Measurements from ENCODE around the gene TACR1. TPM values are rescaled to one million over a fixed set of nuclear protein-coding genes. Genes with fewer than 3 reads are reported as not detected.
"Not testable (repeated sequence)": the region's sequence is repeated elsewhere in the genome, so short reads cannot be mapped to it uniquely, and the experiment has no call there.

The TACR1 gene
- total RNA-seq, 1 experiment from 2014 or later = not detected

GRCh38 chr2:75221862-75222261 lies 22.5 kb upstream of the TACR1 start:
- DNase-seq (ENCODE audit: low read depth, low spot score) (no peak), ATAC-seq (no peak)
- BruUV-seq (replicated peaks) = no TSS peak
- intact Hi-C loops (cut with micrococcal nuclease) = no loop called here
- H3K27ac ChIP-seq (ENCODE audit: low read depth, low read length) = no peak overlapping the region
- no peak overlapping the region for H3K9ac ChIP-seq (ENCODE audit: low read length)
- no peak overlapping the region for H3K4me2 ChIP-seq (ENCODE audit: low read length)
- no peak overlapping the region for H3K4me3 ChIP-seq (replicated peaks in 1 of 2; ENCODE audit: low read depth in 1 of 2, low read length in 2 of 2)
- TF ChIP-seq EZH2phosphoT487 (IDR thresholded peaks at IDR 0.05; ENCODE audit: borderline replicate concordance) (no peak), ZFX (IDR thresholded peaks at IDR 0.05) (no peak), POLR2A (IDR thresholded peaks at IDR 0.05; ENCODE audit: borderline replicate concordance, extremely low read depth, insufficient read depth, insufficient read length) (no peak), CBX3 (IDR thresholded peaks at IDR 0.05; ENCODE audit: low read depth) (no peak), CEBPB (IDR thresholded peaks at IDR 0.05; ENCODE audit: low read depth) (no peak), SP1 (IDR thresholded peaks at IDR 0.05; ENCODE audit: low read depth) (no peak), SRF (IDR thresholded peaks at IDR 0.05; ENCODE audit: low read depth) (no peak)
- TF ChIP-seq, protein P1, sequence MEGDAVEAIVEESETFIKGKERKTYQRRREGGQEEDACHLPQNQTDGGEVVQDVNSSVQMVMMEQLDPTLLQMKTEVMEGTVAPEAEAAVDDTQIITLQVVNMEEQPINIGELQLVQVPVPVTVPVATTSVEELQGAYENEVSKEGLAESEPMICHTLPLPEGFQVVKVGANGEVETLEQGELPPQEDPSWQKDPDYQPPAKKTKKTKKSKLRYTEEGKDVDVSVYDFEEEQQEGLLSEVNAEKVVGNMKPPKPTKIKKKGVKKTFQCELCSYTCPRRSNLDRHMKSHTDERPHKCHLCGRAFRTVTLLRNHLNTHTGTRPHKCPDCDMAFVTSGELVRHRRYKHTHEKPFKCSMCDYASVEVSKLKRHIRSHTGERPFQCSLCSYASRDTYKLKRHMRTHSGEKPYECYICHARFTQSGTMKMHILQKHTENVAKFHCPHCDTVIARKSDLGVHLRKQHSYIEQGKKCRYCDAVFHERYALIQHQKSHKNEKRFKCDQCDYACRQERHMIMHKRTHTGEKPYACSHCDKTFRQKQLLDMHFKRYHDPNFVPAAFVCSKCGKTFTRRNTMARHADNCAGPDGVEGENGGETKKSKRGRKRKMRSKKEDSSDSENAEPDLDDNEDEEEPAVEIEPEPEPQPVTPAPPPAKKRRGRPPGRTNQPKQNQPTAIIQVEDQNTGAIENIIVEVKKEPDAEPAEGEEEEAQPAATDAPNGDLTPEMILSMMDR (IDR thresholded peaks at IDR 0.05 in 2 of 3, conservative IDR thresholded peaks at IDR 0.05 in 1 of 3; ENCODE audit: borderline replicate concordance in 1 of 3, insufficient read depth in 1 of 3, low read depth in 2 of 3, low read length in 2 of 3) = no peak
- TF ChIP-seq, protein P2, sequence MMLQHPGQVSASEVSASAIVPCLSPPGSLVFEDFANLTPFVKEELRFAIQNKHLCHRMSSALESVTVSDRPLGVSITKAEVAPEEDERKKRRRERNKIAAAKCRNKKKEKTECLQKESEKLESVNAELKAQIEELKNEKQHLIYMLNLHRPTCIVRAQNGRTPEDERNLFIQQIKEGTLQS (IDR thresholded peaks at IDR 0.05) = no peak
- TF ChIP-seq, protein P3, sequence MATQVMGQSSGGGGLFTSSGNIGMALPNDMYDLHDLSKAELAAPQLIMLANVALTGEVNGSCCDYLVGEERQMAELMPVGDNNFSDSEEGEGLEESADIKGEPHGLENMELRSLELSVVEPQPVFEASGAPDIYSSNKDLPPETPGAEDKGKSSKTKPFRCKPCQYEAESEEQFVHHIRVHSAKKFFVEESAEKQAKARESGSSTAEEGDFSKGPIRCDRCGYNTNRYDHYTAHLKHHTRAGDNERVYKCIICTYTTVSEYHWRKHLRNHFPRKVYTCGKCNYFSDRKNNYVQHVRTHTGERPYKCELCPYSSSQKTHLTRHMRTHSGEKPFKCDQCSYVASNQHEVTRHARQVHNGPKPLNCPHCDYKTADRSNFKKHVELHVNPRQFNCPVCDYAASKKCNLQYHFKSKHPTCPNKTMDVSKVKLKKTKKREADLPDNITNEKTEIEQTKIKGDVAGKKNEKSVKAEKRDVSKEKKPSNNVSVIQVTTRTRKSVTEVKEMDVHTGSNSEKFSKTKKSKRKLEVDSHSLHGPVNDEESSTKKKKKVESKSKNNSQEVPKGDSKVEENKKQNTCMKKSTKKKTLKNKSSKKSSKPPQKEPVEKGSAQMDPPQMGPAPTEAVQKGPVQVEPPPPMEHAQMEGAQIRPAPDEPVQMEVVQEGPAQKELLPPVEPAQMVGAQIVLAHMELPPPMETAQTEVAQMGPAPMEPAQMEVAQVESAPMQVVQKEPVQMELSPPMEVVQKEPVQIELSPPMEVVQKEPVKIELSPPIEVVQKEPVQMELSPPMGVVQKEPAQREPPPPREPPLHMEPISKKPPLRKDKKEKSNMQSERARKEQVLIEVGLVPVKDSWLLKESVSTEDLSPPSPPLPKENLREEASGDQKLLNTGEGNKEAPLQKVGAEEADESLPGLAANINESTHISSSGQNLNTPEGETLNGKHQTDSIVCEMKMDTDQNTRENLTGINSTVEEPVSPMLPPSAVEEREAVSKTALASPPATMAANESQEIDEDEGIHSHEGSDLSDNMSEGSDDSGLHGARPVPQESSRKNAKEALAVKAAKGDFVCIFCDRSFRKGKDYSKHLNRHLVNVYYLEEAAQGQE (IDR thresholded peaks at IDR 0.05; ENCODE audit: low read depth) = no peak
- no peaks in the 10 kb centered on the region for H3K79me2 ChIP-seq (ENCODE audit: insufficient read depth, low read length)
- no peaks in the 10 kb centered on the region; the same call in 1 of the 2 replicates for H4K20me1 ChIP-seq (ENCODE audit: insufficient read depth)
- no peaks in the 10 kb centered on the region for H3K9me3 ChIP-seq (ENCODE audit: control insufficient read depth in 1 of 2, insufficient read depth in 1 of 2, low read depth in 1 of 2, low read length in 2 of 2)
- H3K36me3 ChIP-seq (ENCODE audit: control insufficient read depth in 1 of 2, insufficient read depth in 2 of 2, low read length in 2 of 2) = no peaks in the 10 kb centered on the region
- no peaks in the 10 kb centered on the region for H3K4me1 ChIP-seq (ENCODE audit: control insufficient read depth in 1 of 2, insufficient read depth in 2 of 2, low read length in 2 of 2)
- H3K9me2 ChIP-seq (ENCODE audit: insufficient read depth) = no peaks in the 10 kb centered on the region
- H2AFZ ChIP-seq (ENCODE audit: low read depth, low read length, poor library complexity, severe bottlenecking) = no peak overlapping the region
- ChIA-PET CTCF (no interaction called here), POLR2A (no interaction called here), RAD21 (ENCODE audit: low non-redundant PET in 1 of 2, low total read pairs in 2 of 2, uncharacterized antibody in 2 of 2, unreplicated experiment in 2 of 2) (no interaction called here)
- H3K27me3 ChIP-seq (ENCODE audit: insufficient read depth, low read length) = peaks cover 16% of the 10 kb centered on the region; the same call in 1 of the 2 replicates

GRCh38 chr2:75219213-75219612 lies 19.9 kb upstream of the TACR1 start:
- CTCF ChIA-PET; H3K9me3 ChIP-seq (ENCODE audit: control insufficient read depth in 1 of 2, insufficient read depth in 1 of 2, low read depth in 1 of 2, low read length in 2 of 2): not testable (repeated sequence)

More at GRCh38 chr2:75219213-75219612, 19.9 kb upstream of the TACR1 start:
- H4K20me1 ChIP-seq (ENCODE audit: insufficient read depth); H3K4me2 ChIP-seq (ENCODE audit: low read length); ATAC-seq; H3K4me3 ChIP-seq (replicated peaks in 1 of 2; ENCODE audit: low read depth in 1 of 2, low read length in 2 of 2); POLR2A ChIA-PET; H3K27me3 ChIP-seq (ENCODE audit: insufficient read depth, low read length); H3K9me2 ChIP-seq (ENCODE audit: insufficient read depth); H3K9ac ChIP-seq (ENCODE audit: low read length); H3K36me3 ChIP-seq (ENCODE audit: control insufficient read depth in 1 of 2, insufficient read depth in 2 of 2, low read length in 2 of 2); H3K27ac ChIP-seq (ENCODE audit: low read depth, low read length); intact Hi-C loops (cut with micrococcal nuclease); BruUV-seq (replicated peaks); RAD21 ChIA-PET (ENCODE audit: low non-redundant PET in 1 of 2, low total read pairs in 2 of 2, uncharacterized antibody in 2 of 2, unreplicated experiment in 2 of 2); DNase-seq (ENCODE audit: low read depth, low spot score); H3K4me1 ChIP-seq (ENCODE audit: control insufficient read depth in 1 of 2, insufficient read depth in 2 of 2, low read length in 2 of 2); H2AFZ ChIP-seq (ENCODE audit: low read depth, low read length, poor library complexity, severe bottlenecking); H3K79me2 ChIP-seq (ENCODE audit: insufficient read depth, low read length): not testable (repeated sequence)

Measured in HCT116 (cell line).